GM21423 (cell line): ENCODE data around the gene CRYGA.
"Not testable (repeated sequence)": the region's sequence is repeated elsewhere in the genome, so short reads cannot be mapped to it uniquely, and the experiment has no call there.

Experiments
- ATAC-seq: cut with Tn5 transposase; IDR thresholded peaks from one replicate; pipeline ENCODE4 v1.9.1; 2021; ENCODE audit warnings: mild to moderate bottlenecking, moderate library complexity; ENCODE audit not compliant: unreplicated experiment

CRYGA gene

DNA sequence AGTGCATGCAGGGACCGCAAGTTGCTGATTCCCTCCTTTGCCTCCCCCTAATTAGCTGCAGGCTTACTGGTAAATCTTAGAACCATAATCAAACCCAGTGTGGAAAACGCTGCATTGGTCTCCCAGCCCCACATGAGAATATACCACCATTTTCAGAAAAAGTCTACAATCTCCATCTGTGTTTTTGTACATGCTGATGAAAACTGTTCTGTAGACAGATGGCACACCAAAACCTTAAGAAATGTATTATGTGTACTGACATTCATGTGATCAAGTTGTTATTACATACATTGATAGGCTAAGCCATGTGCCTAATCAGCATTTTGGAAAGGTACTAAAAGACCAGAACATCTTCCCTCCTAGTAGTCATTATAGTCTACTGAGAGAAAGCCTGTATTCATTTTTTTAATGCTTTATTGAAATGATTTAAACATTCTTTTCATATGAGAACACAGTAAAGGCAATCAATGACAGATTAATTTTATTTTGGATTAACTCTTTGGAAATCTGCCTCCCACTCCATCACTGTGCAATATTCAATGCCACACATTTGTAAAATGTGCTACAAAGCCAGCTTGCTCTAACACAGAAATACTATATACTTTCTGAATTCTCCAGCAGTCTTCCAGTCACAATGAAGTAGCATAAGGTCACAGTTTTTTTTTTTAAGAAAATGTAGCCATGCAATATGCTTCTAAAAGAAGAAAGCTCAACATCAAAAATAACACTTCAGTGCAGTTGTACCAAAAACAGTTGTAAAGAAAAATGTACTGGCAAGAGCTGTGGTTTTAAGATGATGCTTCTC, 1.8 kb upstream of the CRYGA start:
- no peak for ATAC-seq

DNA sequence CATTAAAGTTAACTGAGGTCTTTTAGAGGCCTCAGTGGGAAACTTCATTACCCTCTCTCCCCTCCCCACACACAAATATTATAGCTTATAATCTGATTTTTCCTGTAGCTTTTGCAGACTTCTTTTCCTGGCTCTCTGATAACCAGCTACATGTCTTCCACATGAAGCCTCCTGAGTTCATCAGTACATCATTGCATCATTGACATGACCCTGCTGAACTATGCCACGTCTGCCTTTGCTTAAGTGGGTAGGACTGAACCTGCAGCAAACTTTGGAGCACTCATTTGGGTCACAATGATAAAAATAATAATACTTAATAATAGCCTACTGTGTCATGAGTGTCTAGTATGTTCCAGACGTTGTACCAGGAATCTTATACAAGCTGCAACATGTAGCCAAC, 7.0 kb downstream of the CRYGA start:
- no peak for ATAC-seq

DNA sequence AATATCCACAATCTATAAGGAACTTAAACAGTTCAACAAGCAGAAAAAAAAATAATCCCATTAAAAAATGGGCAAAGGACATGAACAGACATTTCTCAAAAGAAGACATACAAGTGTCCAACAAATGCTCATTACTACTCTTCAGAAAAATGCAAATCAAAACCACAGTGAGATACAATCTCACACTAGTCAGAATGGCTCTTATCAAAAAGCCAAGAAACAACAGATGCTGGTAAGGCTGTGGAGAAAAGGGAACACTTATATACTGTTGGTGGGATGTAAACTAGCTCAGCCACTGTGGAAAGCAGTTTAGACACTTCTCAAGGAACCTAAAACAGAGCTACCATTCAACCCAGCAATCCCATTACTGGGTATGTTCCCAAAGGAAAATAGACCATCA, 10.2 kb downstream of the CRYGA start:
- ATAC-seq: no peak

DNA sequence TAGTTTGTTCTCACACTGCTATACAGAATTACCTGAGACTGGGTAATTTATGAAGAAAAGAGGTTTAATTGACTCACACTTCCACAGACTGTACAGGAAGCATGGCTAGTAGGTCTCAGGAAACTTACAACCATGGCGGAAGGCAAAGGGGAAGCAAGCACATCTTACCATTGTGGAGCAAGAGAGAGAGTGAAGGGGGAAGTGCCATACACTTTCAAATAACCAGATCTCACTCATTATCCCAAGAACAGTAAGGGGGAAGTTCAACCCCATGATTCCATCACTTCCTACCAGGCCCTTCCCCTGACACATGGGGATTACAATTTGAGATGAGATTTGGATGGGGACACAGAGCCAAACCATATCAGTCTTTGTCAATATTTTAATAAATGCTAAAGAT, 12.4 kb downstream of the CRYGA start:
- ATAC-seq: no peak

DNA sequence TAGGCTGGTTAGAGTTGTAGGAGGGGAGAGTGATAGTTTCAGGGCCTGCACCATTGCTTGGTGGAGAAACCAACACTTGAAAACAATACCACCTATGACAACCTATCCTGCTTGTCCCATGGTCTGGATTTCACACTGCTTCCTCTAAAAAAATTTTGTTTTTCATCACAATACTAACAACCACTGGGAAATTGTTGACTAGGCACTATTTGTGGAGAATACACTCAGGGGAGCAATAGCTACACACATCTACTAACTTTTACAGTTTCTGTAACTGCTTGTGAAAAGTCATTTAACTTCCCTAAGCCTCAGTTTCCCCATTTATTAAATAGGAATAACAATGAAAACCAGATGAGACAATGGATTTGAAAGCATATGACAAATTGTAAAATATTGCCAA, 13.3 kb downstream of the CRYGA start:
- no peak for ATAC-seq

DNA sequence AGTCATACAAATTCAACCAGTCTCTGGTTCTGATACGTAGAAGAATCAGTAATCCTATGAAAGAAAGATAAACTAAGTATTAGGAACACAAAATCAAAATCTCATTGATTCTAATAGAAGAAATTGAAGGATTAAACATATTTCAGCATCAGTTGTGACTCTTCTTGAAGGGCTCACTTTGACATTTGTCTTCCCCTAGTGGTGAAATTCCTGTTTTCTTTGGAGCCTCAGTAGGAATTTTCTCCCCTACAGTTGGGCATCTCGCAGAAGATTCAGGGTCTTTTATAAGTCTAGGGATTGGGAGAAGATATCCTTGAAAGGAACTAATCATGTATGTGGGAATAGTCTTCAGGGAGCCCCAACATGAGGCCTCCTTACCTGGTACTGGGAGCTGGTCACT, 14.6 kb downstream of the CRYGA start:
- no peak for ATAC-seq

DNA sequence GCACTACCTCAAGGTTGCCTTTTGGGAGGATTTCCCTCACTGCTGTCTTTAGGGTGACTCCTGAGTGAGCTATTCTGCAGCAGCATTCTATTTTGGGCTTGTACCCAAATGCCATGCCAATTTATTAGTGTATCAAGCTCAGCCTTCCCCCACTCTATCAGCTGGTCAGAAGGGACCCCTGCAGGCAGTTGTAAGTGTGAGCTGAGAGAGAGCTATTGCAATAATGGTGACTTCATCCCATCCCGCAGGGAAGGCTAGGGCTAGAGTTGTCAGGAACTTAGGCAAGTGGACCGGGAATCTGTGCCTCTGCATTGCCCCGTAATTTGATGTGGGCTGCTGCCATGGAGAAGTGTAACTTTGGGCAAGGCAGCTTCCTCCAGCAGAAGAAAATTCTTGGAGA, 15.6 kb downstream of the CRYGA start:
- no peak for ATAC-seq

DNA sequence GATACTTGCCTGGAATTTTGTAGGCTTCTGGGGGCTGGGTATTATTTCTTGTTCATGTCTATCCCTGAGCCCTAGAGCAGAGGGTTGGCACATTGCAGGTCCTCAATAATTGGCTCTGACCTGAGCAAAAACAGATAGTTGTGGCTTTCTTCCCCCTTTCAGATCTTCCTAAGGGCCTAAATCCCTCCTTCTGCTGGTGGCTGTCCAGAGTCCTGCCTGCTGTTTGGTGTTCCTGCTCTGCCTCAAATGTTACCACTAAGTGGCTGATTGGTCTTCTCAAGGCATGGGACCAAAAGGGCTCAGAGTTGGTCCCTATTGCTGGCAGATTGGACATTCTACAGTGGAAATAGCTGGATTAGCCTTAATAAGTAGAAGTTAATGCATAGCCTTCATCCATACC, 16.4 kb downstream of the CRYGA start:
- ATAC-seq: no peak

DNA sequence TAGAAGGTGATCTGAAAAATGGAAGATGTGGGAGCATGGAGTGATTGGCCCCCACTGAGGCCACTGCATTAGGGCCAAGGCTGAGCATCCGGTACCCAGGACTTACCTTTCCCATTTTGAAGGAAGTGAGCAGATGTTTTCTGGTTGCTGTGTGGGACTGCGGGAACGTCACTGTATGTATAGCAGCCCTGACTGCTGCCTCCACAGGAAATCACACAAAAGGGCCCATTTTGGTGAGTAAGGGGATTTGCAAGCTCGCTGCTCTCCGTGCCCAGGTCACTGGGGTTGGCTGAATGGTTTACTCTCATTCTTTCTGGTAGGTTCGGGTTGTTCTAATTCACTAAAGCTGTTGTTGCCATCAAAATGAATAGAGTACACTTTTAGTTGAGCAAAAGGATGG, 17.4 kb downstream of the CRYGA start, which contains the start of gene CRYGB:
Gene CRYGB, minus strand, starts transcription at position 153 of the 400 bp plus-strand sequence. Its CDS starts 38 bp downstream, at position 115.
- ATAC-seq: no peak

DNA sequence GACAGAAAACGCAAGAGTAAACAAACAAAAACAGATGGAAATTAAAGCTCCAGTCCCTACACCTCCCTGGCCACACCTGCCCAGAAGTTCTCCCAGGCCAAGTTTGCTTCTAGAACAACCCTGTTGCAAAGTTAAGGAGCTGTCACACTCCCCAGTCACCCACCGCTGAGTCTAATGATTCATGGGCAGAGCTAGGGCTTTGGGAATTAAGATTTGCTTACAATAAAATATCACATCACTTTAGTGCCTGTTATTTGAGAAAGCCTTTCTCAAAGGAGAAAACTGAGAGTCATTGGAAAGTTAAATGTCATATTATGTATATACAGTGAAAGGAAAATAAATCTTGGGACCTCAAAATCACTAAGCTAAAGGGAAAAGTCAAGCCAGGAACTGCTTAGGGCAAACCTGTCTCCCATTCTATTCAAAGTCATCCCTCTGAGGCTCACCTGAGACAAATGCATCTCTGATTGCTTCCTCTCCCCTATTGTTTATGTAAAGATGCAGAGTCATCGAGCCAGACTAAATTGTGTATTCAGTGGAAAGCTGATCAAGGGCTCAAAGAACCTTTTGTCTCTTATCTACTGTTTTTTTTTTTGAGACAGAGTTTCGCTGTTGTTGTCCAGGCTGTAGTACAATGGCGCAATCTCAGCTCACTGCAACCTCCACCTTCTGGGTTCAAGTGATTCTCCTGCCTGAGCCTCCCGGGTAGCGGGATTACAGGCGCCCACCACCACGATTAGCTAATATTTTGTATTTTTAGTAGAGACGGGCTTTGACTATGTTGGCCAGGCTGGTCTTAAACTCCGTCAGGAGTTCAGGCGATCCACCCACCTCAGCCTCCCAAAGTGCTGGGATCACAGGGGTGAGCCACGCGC, 20.2 kb downstream of the CRYGA start:
- no peak for ATAC-seq

DNA sequence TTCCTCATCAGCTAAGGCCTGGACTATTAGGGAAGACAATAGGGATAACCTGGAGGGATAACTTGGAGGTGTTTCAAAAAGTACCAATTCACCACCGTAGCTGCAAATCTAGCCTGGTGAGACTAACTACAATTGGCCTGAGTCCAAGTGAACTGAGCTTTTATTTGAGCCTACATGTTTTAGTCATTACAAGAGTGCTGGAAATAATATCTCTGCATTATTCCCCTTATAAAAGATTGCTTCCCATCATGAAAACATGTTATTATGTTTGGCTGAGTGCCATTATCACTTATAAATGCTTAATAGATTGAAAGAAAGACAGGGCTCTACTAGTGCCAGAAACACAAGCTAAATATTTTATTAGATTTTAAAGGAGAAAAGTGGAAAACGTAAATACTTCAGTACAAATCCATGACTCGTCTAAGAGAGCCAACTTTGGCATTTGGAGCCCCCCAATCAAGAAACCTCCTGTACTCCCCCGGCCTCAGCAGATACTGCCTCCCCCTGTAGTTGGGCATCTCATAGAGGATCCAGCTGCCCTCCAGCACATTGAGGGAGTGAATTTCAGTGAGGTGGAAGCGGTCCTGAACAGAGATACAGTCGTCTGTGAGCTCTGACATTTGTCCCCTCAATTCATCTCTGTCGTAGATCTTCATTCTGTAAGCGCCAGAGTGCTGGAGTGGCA, 21.0 kb downstream of the CRYGA start:
- no peak for ATAC-seq

DNA sequence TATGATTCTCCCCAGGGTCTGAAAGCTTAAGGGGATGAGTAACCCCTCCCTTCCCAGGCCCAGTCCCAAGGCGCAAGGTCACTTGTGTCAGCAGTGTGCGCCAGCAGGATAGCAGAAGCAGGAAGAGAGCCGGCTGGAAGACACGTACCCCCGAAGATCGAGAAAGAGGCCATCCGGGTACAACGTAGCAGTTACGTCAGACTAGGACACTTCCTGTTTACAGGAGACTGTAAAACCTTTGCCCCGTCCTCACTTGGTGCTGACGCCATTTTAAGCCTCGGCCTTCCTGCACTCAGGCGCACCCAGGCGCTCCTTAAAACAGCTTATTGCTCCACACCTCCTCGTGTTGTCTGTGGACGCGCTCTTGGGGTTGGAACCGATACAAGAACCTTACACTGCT, 23.9 kb downstream of the CRYGA start:
- ATAC-seq: no peak

DNA sequence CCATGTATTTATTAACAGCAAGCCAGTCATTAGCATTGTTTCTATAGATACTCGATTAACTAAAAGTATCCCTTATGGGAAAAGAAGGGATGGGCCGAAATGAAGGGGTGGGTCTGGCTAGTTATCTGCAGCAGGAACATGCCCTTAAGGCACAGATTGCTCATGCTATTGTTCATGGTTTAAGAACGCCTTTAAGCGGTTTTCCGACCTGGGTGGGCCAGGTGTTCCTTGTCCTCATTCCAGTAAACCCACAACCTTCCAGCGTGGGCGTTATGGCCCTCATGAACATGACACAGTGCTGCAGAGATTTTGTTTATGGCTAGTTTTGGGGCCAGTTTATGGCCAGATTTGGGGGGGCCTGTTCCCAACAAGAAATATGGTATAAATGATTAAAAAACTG, 25.1 kb downstream of the CRYGA start:
- ATAC-seq: not testable (repeated sequence)

DNA sequence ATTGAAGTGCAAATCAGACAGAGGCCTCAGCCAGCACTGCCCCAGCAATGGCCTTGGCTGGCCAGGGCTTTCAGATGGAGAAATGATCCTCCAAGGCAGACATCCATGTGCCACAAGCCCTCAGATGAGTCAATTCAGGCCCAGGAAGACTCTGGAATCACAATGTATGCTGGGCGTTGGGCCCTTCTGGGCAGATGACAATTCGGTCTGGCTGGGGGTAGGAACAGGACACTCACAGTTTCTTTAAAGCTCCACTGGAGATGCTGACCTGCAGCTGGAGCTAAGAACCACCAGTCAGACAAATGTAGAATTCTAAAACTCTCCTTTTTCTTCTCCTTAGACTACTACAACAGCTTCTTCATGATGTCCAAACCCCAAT, 26.7 kb downstream of the CRYGA start:
- ATAC-seq: no peak

DNA sequence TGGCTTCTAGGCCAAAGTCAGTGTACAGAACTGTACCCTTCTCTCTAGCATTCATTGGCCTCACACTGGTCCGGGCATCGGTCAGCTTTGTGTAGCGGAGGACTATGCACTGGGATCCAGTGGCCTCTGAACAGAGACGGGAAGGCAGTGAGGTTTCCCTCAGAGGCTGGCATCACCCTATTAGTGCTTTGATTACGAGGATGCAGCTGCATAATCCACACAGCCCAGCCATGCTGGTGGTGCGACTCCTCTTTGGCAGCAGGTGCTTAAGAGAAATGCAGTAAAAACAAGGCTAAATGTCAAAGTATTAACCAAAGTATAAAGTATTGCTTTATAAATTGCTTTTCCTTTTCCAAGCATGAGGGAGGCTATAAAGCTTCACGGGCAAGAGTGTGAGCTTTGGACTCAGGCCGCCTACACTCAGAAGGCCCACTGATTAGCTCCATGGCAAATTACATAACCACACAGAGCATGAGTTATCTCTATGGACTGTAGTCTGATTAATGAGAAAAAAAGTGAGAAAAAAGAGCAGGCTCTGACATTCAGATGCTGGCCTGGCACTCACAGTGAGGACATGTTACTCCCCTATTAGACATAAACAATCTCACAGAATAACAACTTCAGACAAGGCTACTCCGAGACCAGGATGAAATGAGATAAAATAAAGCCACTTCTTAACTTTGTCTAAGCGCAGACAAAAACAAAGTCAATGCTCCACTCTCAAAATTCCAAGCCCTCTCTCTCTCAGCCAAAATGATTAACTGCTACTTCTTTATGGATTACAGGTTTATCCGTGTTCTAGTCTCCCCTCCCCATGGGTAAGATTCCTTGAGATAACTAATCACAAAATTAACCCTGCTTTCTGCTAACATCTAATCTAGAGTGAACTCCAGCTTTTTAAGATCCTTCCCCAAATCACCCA, 27.3 kb downstream of the CRYGA start:
- no peak for ATAC-seq

DNA sequence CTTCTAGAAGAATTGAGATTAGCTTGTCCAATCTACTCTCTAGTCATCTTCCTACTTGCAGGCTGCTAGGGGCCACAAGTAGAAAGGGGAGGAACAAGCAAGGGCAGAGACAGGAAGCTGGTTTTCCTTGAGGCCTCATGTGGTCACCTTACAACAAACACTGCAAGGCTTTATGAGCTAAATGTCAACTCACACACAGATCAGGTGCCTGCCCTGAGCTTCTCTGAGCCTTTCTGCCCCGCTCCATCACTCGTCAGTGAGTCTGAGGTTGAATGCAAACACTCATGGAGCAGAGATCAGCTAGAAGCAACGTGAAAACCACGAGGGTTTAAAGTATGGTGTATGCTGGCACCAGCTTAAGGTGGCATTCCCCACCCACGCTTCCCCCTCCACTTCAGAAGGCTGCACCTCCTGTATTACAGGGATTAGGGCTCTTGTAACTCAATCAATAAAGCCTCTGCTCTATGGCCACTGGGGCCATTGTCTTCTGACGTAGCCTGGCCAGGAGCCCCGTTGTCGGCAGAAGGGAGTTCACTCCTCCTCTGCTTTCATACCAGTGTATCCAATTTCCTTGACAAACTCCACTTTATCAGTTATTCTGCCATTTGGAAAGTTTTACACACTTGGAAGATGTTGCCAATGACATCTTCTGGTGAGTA, 28.3 kb downstream of the CRYGA start:
- ATAC-seq: peak; percentile 51

DNA sequence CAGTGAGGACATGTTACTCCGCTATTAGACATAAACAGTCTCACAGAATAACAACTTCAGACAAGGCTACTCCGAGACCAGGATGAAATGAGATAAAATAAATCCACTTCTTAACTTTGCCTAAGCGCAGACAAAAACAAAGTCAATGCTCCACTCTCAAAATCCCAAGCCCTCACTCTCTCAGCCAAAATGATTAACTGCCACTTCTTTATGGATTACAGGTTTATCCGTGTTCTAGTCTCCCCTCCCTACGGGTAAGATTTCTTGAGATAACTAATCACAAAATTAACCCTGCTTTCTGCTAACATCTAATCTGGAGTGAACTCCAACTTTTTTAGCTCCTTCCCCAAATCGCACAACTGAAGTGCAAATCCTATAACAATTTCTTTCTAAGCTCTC, 32.7 kb downstream of the CRYGA start:
- ATAC-seq: no peak

DNA sequence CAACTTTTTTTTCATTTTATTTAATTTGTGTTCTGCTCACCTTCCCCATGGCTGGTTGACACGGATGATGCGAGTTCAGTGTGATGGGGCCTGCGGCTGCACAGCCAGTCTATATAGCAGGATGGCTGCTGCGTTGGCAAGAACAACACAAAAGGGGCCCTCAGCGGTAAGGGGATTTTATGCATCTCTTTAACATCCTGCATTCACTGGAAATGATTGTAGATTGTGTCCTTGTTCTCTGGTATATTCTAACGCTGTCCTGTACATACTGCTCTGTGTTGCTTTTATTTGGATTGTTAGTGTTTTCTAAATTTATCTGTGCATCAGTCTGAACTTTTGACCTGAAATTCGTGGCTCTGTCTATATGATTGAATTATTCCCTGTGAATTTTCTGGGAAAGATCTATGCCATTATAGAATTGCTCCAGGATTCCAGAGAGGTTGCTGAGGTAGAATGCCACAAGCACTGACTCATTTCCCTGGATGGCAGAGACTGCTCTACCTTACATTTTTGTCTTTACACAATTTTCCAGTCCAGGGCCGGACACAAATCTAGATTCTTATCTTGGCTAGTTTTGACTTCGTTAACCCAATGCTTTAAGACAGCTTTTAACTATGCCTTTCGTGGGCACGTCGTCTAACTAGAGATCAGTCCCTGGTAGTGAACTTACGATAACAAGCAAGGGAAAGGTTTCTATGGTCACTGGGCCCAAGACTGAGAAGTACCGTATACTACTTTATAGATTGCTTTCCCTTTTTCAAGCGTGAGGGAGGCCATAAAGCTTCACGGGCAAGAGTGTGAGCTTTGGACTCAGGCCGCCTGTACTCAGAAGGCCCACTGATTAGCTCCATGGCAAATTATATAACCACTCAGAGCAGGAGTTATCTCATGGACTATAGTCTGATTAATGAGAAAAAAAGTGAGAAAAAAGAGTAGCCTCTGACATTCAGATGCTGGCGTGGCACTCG, 33.4 kb downstream of the CRYGA start, which contains the start of gene CRYGC:
Gene CRYGC, minus strand, starts transcription at position 85 of the 968 bp plus-strand sequence. Its CDS starts 36 bp downstream, at position 49.
- no peak for ATAC-seq

DNA sequence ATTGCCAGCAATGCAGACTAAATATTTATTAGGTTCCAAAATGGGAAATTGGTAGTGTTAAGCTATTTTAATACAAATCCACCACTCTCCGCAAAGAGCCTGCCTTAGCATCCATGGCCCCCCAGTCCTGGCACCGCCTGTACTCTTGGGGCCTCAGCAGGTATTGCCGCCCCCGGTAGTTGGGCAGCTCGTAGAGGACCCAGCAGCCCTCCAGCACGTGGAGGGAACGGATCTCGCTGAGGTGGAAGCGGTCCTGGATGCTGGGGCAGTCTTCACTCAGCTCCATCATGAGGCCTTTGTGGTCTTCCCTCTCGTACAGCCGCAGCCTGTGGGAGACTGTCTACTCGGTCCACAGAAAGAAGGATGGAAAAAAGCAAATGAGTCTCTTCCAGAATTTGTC, 35.3 kb downstream of the CRYGA start:
- no peak for ATAC-seq
